ENCODE results near the gene PATE3. TPM values are rescaled to one million over a fixed set of nuclear protein-coding genes. Genes with fewer than 3 reads are reported as not detected.

The PATE3 gene
- total RNA-seq, 3 donors from 2014 or later: not detected

DNA sequence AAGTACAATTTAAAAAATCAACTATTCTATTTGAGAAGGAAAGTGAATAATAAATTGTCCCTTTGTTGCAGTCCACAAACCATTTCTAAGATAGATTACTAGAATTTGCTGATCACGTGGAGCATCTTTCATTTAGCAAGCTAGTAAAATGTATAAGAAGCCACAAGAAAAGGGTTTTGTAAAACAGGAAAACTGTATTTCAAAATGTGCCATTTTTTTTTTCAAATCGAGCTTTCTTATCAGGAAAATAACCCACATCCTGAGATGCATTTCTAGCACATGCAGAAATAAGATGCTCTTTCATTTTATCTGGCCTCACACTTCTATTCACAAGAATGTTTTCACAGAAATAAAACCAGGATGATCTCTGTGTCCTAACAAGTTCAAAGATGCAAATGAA lies 3.2 kb upstream of the PATE3 start:
- DNase-seq (no peak), ATAC-seq (no peak)
- H3K36me3 Mint-ChIP-seq (ENCODE audit: insufficient read depth): no peaks in the 10 kb centered on the region
- H3K4me1 Mint-ChIP-seq (ENCODE audit: low read depth): no peaks in the 10 kb centered on the region
- no peaks in the 10 kb centered on the region for H3K9me3 Mint-ChIP-seq
- H3K27me3 Mint-ChIP-seq (ENCODE audit: low read depth): peaks cover 14% of the 10 kb centered on the region
- H3K4me3 Mint-ChIP-seq: no peak overlapping the region

DNA sequence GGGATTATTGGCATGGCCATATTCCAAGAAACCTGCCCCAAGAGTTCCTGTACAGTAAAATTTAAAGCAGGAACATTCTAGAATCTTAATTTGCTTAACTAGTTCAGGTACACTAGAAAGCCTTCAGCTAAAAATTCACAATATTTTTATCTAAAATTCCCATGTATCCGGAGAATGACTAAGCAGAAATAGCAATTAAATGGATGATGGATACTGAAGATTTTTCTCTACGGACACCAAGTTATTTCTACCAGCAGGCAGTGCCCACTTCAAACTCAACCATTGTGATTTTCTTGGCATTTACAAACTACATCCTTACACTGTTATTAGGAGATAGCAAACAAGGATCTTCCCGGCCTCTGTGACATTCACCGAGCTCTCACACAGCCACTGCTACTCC lies 2.9 kb downstream of the PATE3 start:
- DNase-seq (no peak), ATAC-seq (no peak)
- no peaks in the 10 kb centered on the region for H3K4me1 Mint-ChIP-seq (ENCODE audit: low read depth)
- H3K27me3 Mint-ChIP-seq (ENCODE audit: low read depth): peaks cover 3% of the 10 kb centered on the region
- peaks cover 23% of the 10 kb centered on the region for H3K9me3 Mint-ChIP-seq
- H3K36me3 Mint-ChIP-seq (ENCODE audit: insufficient read depth): no peaks in the 10 kb centered on the region
- H3K4me3 Mint-ChIP-seq: no peak overlapping the region

- Mint-ChIP-seq H3K4me3 (no peak overlapping the region), H3K9me3 (peaks cover 48% of the 10 kb centered on the region), H3K4me1 (ENCODE audit: low read depth) (no peaks in the 10 kb centered on the region), H3K27me3 (ENCODE audit: low read depth) (peaks cover 3% of the 10 kb centered on the region), H3K36me3 (ENCODE audit: insufficient read depth) (no peaks in the 10 kb centered on the region)
- ATAC-seq (no peak), DNase-seq (no peak)
Observed at GRCh38 chr11:125797641-125798040, 9.7 kb downstream of the PATE3 start.

GRCh38 chr11:125799808-125800207 lies 11.9 kb downstream of the PATE3 start:
- no peaks in the 10 kb centered on the region for H3K36me3 Mint-ChIP-seq (ENCODE audit: insufficient read depth)
- H3K4me3 Mint-ChIP-seq: no peak overlapping the region
- no peaks in the 10 kb centered on the region for H3K4me1 Mint-ChIP-seq (ENCODE audit: low read depth)
- H3K27me3 Mint-ChIP-seq (ENCODE audit: low read depth): peaks cover 3% of the 10 kb centered on the region
- ATAC-seq (no peak), DNase-seq (no peak)
- peaks cover 48% of the 10 kb centered on the region for H3K9me3 Mint-ChIP-seq

GRCh38 chr11:125802387-125802786 lies 14.5 kb downstream of the PATE3 start:
- H3K36me3 Mint-ChIP-seq (ENCODE audit: insufficient read depth): no peaks in the 10 kb centered on the region
- H3K4me1 Mint-ChIP-seq (ENCODE audit: low read depth): no peaks in the 10 kb centered on the region
- H3K4me3 Mint-ChIP-seq: no peak overlapping the region
- DNase-seq: no peak
- no peak for ATAC-seq
- H3K9me3 Mint-ChIP-seq: peaks cover 35% of the 10 kb centered on the region
- H3K27me3 Mint-ChIP-seq (ENCODE audit: low read depth): peaks cover 4% of the 10 kb centered on the region

GRCh38 chr11:125807909-125808308 lies 20.0 kb downstream of the PATE3 start:
- ATAC-seq (no peak), DNase-seq (no peak)
- no peaks in the 10 kb centered on the region for H3K36me3 Mint-ChIP-seq (ENCODE audit: insufficient read depth)
- H3K4me3 Mint-ChIP-seq: no peak overlapping the region
- H3K9me3 Mint-ChIP-seq: peaks cover 18% of the 10 kb centered on the region
- no peaks in the 10 kb centered on the region for H3K4me1 Mint-ChIP-seq (ENCODE audit: low read depth)
- peaks cover 4% of the 10 kb centered on the region for H3K27me3 Mint-ChIP-seq (ENCODE audit: low read depth)

DNA sequence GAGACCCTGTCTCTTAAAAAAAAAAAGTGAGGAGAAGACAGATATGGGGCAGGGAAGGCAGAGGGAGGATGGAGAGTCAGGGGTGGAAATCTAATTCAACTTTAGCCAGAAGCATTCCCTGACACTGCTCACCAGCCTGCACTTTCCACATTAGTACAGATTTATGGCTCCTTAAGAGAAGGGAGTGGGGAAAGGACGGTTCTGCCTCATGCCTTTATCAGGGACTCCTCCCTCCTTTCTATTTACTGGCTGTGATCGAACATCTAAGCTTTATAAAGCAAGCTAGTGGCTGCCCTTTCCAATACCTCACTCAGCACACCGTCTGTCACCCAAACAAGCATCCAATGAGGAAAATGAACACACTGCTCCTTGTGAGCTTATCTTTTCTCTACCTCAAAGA lies 45.1 kb downstream of the PATE3 start, which contains the start of gene PATE4:
TSS of gene PATE4 (plus strand) at position 301 of the 400 bp plus-strand sequence. CDS start at position 345, 44 bp downstream.
- DNase-seq (no peak), ATAC-seq (no peak)
- Mint-ChIP-seq H3K36me3 (ENCODE audit: insufficient read depth) (no peaks in the 10 kb centered on the region), H3K9me3 (peaks cover 10% of the 10 kb centered on the region), H3K4me3 (no peak within 1 kb of the TSS), H3K27me3 (ENCODE audit: low read depth) (peaks cover 17% of the 10 kb centered on the region), H3K4me1 (ENCODE audit: low read depth) (no peaks in the 10 kb centered on the region)

- Mint-ChIP-seq H3K4me3 (no peak overlapping the region), H3K36me3 (ENCODE audit: insufficient read depth) (no peaks in the 10 kb centered on the region), H3K27me3 (ENCODE audit: low read depth) (peaks cover 25% of the 10 kb centered on the region), H3K9me3 (peaks cover 10% of the 10 kb centered on the region), H3K4me1 (ENCODE audit: low read depth) (no peaks in the 10 kb centered on the region)
- DNase-seq (no peak), ATAC-seq (no peak)
Observed at GRCh38 chr11:125835748-125836147, 47.8 kb downstream of the PATE3 start.

Other genes with a start within 250 kb of the PATE3 start
- gene EI24, start 218.7 kb upstream of the PATE3 start, total RNA-seq: 10 to 100 TPM; 53.8 to 61.9 (median 57.2) TPM
- 100 to 1,000 TPM; 124 to 148 (median 141) TPM for gene STT3A, start 195.3 kb upstream of the PATE3 start, total RNA-seq
- 100 to 1,000 TPM in 2 of 3 donors, 10 to 100 TPM in 1; 93.4 to 134 (median 108) TPM for gene CHEK1, start 163.0 kb upstream of the PATE3 start, total RNA-seq
- not detected for gene ACRV1, start 107.3 kb upstream of the PATE3 start, total RNA-seq
- not detected for gene PATE1, start 41.8 kb upstream of the PATE3 start, total RNA-seq
- not detected for gene PATE2, start 9.3 kb upstream of the PATE3 start, total RNA-seq
- not detected for gene PATE4, start 45.2 kb downstream of the PATE3 start, total RNA-seq
- 1 to 10 TPM; 1.6 to 1.8 (median 1.7) TPM for gene HYLS1, start 99.5 kb downstream of the PATE3 start, total RNA-seq
- 10 to 100 TPM; 22.3 to 30.5 (median 28.4) TPM for gene PUS3, start 115.1 kb downstream of the PATE3 start, total RNA-seq
- not detected for gene DDX25, start 116.4 kb downstream of the PATE3 start, total RNA-seq
- gene VSIG10L2, start 157.9 kb downstream of the PATE3 start, total RNA-seq: not detected